H1 (cell line): ENCODE results near the gene ANAPC16. TPM values are rescaled to one million over a fixed set of nuclear protein-coding genes. Genes with fewer than 3 reads are reported as not detected.

Experiments
- CTCF ChIA-PET: fragments of 300-600 bp; sonication (Branson Sonifier 250); formaldehyde crosslinking; loops from one replicate; lab custom pipeline; 2021; ENCODE audit not compliant: partially characterized antibody; lab: Charles Lee
- POLR2A ChIA-PET: fragments of 300-600 bp; sonication (Branson Sonifier 250); formaldehyde crosslinking; loops from one replicate; lab custom pipeline; 2021; ENCODE audit warnings: inconsistent platforms; ENCODE audit not compliant: partially characterized antibody; lab: Charles Lee
- DNase-seq, 2 experiments: peaks; one replicate each; pipeline versions ENCODE4 v3.0.0 to v3.0.0-alpha.2; 2010 to 2022; ENCODE audit warnings: low spot score in 2 of 2, low read depth in 1 of 2, mixed read lengths in 1 of 2
- FAIRE-seq: peaks from 2 replicates; lab custom pipeline; 2011; peaks lifted over from hg19 to GRCh38; lab: Jason Lieb, UNC
- H2AFZ ChIP-seq: 2 replicates; pipeline ENCODE4 v1.8.1; 2012; ENCODE audit warnings: low read length, inconsistent platforms
- H2AK5ac ChIP-seq: 2 replicates; pipeline ENCODE4 v1.6.1; 2013; ENCODE audit warnings: low read depth, low read length
- H2BK120ac ChIP-seq: replicated peaks from 2 replicates; pipeline ENCODE3; 2013; ENCODE audit warnings: low read depth, low read length, inconsistent platforms
- H2BK12ac ChIP-seq: 2 replicates; pipeline ENCODE4 v1.6.1; 2013; ENCODE audit warnings: low read depth, low read length
- H2BK15ac ChIP-seq: 2 replicates; pipeline ENCODE4 v1.6.1; 2013; ENCODE audit warnings: low read length
- H2BK20ac ChIP-seq: 2 replicates; pipeline ENCODE4 v1.6.1; 2013; ENCODE audit warnings: low read length
- H2BK5ac ChIP-seq: 2 replicates; pipeline ENCODE4 v1.6.1; 2013; ENCODE audit warnings: low read depth, low read length
- H3K14ac ChIP-seq: 2 replicates; pipeline ENCODE4 v1.6.1; 2013; ENCODE audit warnings: inconsistent platforms; ENCODE audit not compliant: insufficient read length
- H3K18ac ChIP-seq: 2 replicates; pipeline ENCODE4 v1.6.1; 2013; ENCODE audit warnings: low read length; ENCODE audit errors: extremely low read depth
- H3K23ac ChIP-seq: 2 replicates; pipeline ENCODE4 v1.6.1; 2013; ENCODE audit warnings: inconsistent platforms; ENCODE audit not compliant: insufficient read length
- H3K23me2 ChIP-seq: 2 replicates; pipeline ENCODE4 v1.6.1; 2013; ENCODE audit warnings: low read depth, low read length
- H3K27ac ChIP-seq: 2 replicates; pipeline ENCODE4 v1.6.1; 2011; ENCODE audit warnings: low read depth, low read length, inconsistent platforms
- H3K27me3 ChIP-seq, 4 experiments: replicated peaks in 1 of 4; 1 replicate in 1 of 4; 2 replicates in 3 of 4; pipeline versions ENCODE4 v1.6.1 to v1.8.1; 2011 to 2013; ENCODE audit warnings: low read length in 3 of 4, mild to moderate bottlenecking in 3 of 4, inconsistent platforms in 2 of 4, mixed read lengths in 2 of 4, moderate library complexity in 1 of 4; ENCODE audit not compliant: control insufficient read depth in 3 of 4, insufficient read depth in 3 of 4; ENCODE audit errors: extremely low read depth in 1 of 4
- H3K36me3 ChIP-seq, 4 experiments: 2 replicates each; pipeline versions ENCODE4 v1.6.1 to v1.8.1; 2011 to 2013; ENCODE audit warnings: mild to moderate bottlenecking in 4 of 4, low read length in 3 of 4, moderate library complexity in 2 of 4, control low read depth in 1 of 4, inconsistent platforms in 1 of 4; ENCODE audit not compliant: insufficient read depth in 4 of 4, control insufficient read depth in 2 of 4
- H3K4ac ChIP-seq: replicated peaks from 2 replicates; pipeline ENCODE3; 2013; ENCODE audit warnings: low read length, low read depth, mixed read lengths, inconsistent platforms; ENCODE audit not compliant: insufficient read length
- H3K4me1 ChIP-seq, 4 experiments: replicated peaks in 1 of 4; 1 replicate in 1 of 4; 2 replicates in 3 of 4; pipeline versions ENCODE4 v1.6.1 to v1.8.1; 2011 to 2013; ENCODE audit warnings: low read length in 3 of 4, inconsistent platforms in 2 of 4, mixed read lengths in 1 of 4; ENCODE audit not compliant: insufficient read depth in 4 of 4, control insufficient read depth in 3 of 4
- H3K4me2 ChIP-seq, 2 experiments: 2 replicates each; pipeline versions ENCODE4 v1.6.1 to v1.8.1; 2011 to 2013; ENCODE audit warnings: low read depth in 2 of 2, low read length in 2 of 2, control low read depth in 1 of 2, inconsistent platforms in 1 of 2, mild to moderate bottlenecking in 1 of 2; ENCODE audit not compliant: insufficient read depth in 1 of 2
- H3K4me3 ChIP-seq, 4 experiments: fragments of 200-600, 300-600 bp in 1 of 4; sonication (generic), shearing (Covaris generic), sonication (Bioruptor Twin) in 1 of 4; 2 replicates each; pipeline versions ENCODE4 v1.5.1 to v1.8.1; 2011 to 2016; ENCODE audit warnings: low read length in 4 of 4, low read depth in 3 of 4, control low read depth in 2 of 4, inconsistent platforms in 2 of 4, mild to moderate bottlenecking in 2 of 4, mixed read lengths in 1 of 4, moderate library complexity in 1 of 4; ENCODE audit not compliant: insufficient read depth in 2 of 4; ENCODE audit errors: extremely low read depth in 1 of 4
- H3K56ac ChIP-seq: replicated peaks from 2 replicates; pipeline ENCODE3; 2013; ENCODE audit warnings: low read depth, mild to moderate bottlenecking, mixed read lengths, low read length, inconsistent platforms; ENCODE audit not compliant: insufficient read length
- H3K79me1 ChIP-seq: 2 replicates; pipeline ENCODE4 v1.6.1; 2013; ENCODE audit warnings: low read depth, low read length, control low read depth
- H3K79me2 ChIP-seq, 2 experiments: 2 replicates each; pipeline versions ENCODE4 v1.6.1 to v1.8.1; 2012 to 2013; ENCODE audit warnings: low read length in 2 of 2, mild to moderate bottlenecking in 2 of 2, inconsistent platforms in 1 of 2; ENCODE audit not compliant: insufficient read depth in 2 of 2, control insufficient read depth in 1 of 2
- H3K9ac ChIP-seq, 4 experiments: replicated peaks in 1 of 4; 1 replicate in 1 of 4; 2 replicates in 3 of 4; pipeline versions ENCODE4 v1.6.1 to v1.8.1; 2011 to 2013; ENCODE audit warnings: low read depth in 3 of 4, low read length in 3 of 4, control low read depth in 2 of 4, mild to moderate bottlenecking in 2 of 4, moderate library complexity in 2 of 4, inconsistent platforms in 1 of 4; ENCODE audit errors: extremely low read depth in 1 of 4
- H3K9me3 ChIP-seq, 2 experiments: 2 replicates each; pipeline versions ENCODE4 v1.6.1 to v1.8.1; 2012 to 2013; ENCODE audit warnings: mild to moderate bottlenecking in 2 of 2, moderate library complexity in 2 of 2, control low read depth in 1 of 2, inconsistent platforms in 1 of 2, low read depth in 1 of 2, low read length in 1 of 2, mixed read lengths in 1 of 2; ENCODE audit not compliant: insufficient read depth in 2 of 2
- H4K20me1 ChIP-seq, 2 experiments: replicated peaks in 1 of 2; 2 replicates each; pipeline versions ENCODE3 to v1.8.1; 2011 to 2013; ENCODE audit warnings: inconsistent platforms in 2 of 2, low read length in 2 of 2, mild to moderate bottlenecking in 1 of 2; ENCODE audit not compliant: insufficient read depth in 2 of 2, control insufficient read depth in 1 of 2
- H4K5ac ChIP-seq: 2 replicates; pipeline ENCODE4 v1.6.1; 2013; ENCODE audit warnings: low read length, low read depth, mixed read lengths, inconsistent platforms; ENCODE audit not compliant: insufficient read length
- H4K8ac ChIP-seq: 2 replicates; pipeline ENCODE4 v1.8.0; 2013; ENCODE audit warnings: mild to moderate bottlenecking, moderate library complexity, low read length, inconsistent platforms; ENCODE audit not compliant: insufficient read depth; ENCODE audit errors: extremely low read depth
- H4K91ac ChIP-seq: replicated peaks from 2 replicates; pipeline ENCODE3; 2013; ENCODE audit warnings: low read length, mixed read lengths, inconsistent platforms; ENCODE audit not compliant: insufficient read length
- BCL11A ChIP-seq, 2 experiments: IDR thresholded peaks; one replicate each; pipeline ENCODE4 v1.6.1; 2011; ENCODE audit warnings: low read depth in 2 of 2, low read length in 2 of 2, mild to moderate bottlenecking in 2 of 2
- CBX5 ChIP-seq: fragments of 300-800, 300-1000 bp; sonication (generic); IDR thresholded peaks from 2 replicates; pipeline ENCODE4 v1.7.1; 2016; ENCODE audit warnings: antibody characterized with exemption, low read length, low read depth
- CEBPB ChIP-seq: IDR thresholded peaks from 2 replicates; pipeline ENCODE4 v1.6.1; 2012; ENCODE audit warnings: low read depth, low read length
- KDM1A ChIP-seq: fragments of 200-600, 300-600 bp; sonication (generic); IDR thresholded peaks from 2 replicates; pipeline ENCODE4 v1.7.1; 2016; ENCODE audit warnings: mild to moderate bottlenecking, low read length, borderline replicate concordance
- POLR2AphosphoS5 ChIP-seq: IDR thresholded peaks from 2 replicates; pipeline ENCODE4 v1.6.1; 2011; ENCODE audit warnings: low read depth, low read length
- SP1 ChIP-seq: IDR thresholded peaks from 2 replicates; pipeline ENCODE4 v1.6.1; 2011; ENCODE audit warnings: low read depth, low read length
- SUZ12 ChIP-seq: fragments of 200-600 bp; sonication (generic); IDR thresholded peaks from 2 replicates; pipeline ENCODE4 v1.6.1; 2012; ENCODE audit warnings: mild to moderate bottlenecking, inconsistent platforms, low read length, moderate library complexity, mixed read lengths
- WGBS, 2 experiments: shearing (Covaris generic) in 1 of 2; methylation state at CpG; one replicate each; pipeline versions ENCODE4 v1.1.6 to v1.1.7; 2013 to 2015; ENCODE audit warnings: low lambda C conversion rate in 2 of 2, mixed read lengths in 2 of 2, inconsistent platforms in 1 of 2, low coverage in 1 of 2, missing lambda C conversion rate in 1 of 2; ENCODE audit not compliant: insufficient replicate concordance in 2 of 2, insufficient coverage in 1 of 2, insufficient read length in 1 of 2; ENCODE audit errors: extremely low coverage in 1 of 2, missing lambda C conversion rate in 1 of 2; 5-methylcytosine and 5-hydroxymethylcytosine counted together
- polyA plus RNA-seq, 7 experiments: library from polyadenylated mRNA; depleted of rRNA in 3 of 7; stranded (reverse) in 5 of 7; unstranded in 2 of 7; fragments of >200 nt in 5 of 7; fragments of 200-250 nt in 2 of 7; gene quantifications; 1 replicate in 5 of 7; 2 replicates in 1 of 7; 4 replicates in 1 of 7; pipeline versions ENCODE4 v1.2.1 to v1.2.3, GENCODE V29; 2011 to 2013; ENCODE audit warnings: missing spikeins in 2 of 7, mixed read lengths in 2 of 7
- total RNA-seq: library from RNA; stranded (reverse); fragmentation: NEBNext Ultra II Directional; extraction: Animal tissue kit (Norgen Biotek cat#: 25700); gene quantifications from 2 replicates; pipeline ENCODE4 v1.2.1, GENCODE V29; 2021

ANAPC16 gene
- total and polyA plus RNA-seq, 2 of the 8 experiments (the other 6 are each of a cell fraction or from before 2014, with no cell fraction given), result 53.1 to 57.4 TPM

GRCh38 chr10:72240371-72240770 is 24.6 kb downstream of the ANAPC16 start:
- no peak for TF ChIP-seq BCL11A (IDR thresholded peaks at IDR 0.05; ENCODE audit: low read depth in 2 of 2, low read length in 2 of 2)
- TF ChIP-seq POLR2AphosphoS5, result no peak
- no peak for TF ChIP-seq CBX5
- no peak for TF ChIP-seq SUZ12
- TF ChIP-seq SP1, result no peak
- no peak for TF ChIP-seq KDM1A
- TF ChIP-seq CEBPB, result no peak
- Histone ChIP-seq H2BK12ac (no peak overlapping the region), H3K4me1 (no peaks in the 10 kb centered on the region; a peak in 1 of 7 replicates), H2BK5ac (no peak overlapping the region), H2AK5ac (no peak overlapping the region), H3K9me3 (no peaks in the 10 kb centered on the region), H3K9ac (no peak overlapping the region), H3K56ac (no peak overlapping the region), H3K27ac (no peak overlapping the region), H3K18ac (no peak overlapping the region), H2BK20ac (no peak overlapping the region), H3K14ac (no peak overlapping the region), H3K27me3 (no peaks in the 10 kb centered on the region; a peak in 1 of 7 replicates), H2BK15ac (no peak overlapping the region), H3K79me1 (no peaks in the 10 kb centered on the region), H3K23me2 (no peaks in the 10 kb centered on the region), H3K79me2 (no peaks in the 10 kb centered on the region), H4K5ac (no peak overlapping the region), H4K91ac (no peak overlapping the region), H3K4me2 (no peak overlapping the region), H2AFZ (no peak overlapping the region), H3K23ac (no peak overlapping the region), H2BK120ac (no peak overlapping the region), H4K8ac (no peak overlapping the region), H3K36me3 (peaks cover 0 to 2% (median 0%) of the 10 kb centered on the region in 4 experiments; a peak in 2 of 8 replicates), H3K4me3 (no peak overlapping the region), H3K4ac (no peak overlapping the region), H4K20me1 (no peaks in the 10 kb centered on the region)
- DNase-seq (no peak), FAIRE-seq (no peak)
- 92% methylated on average over 7 of the region's 7 CpGs; no CpG with 5 or more reads in 1 of the 2 experiments for WGBS, 2 experiments
- POLR2A ChIA-PET, result interaction anchor here (0.7 to 4.4 kb wide), 8 partner anchors 8 to 128 kb away, joined by 3 to 20 read pairs (median 4); partner anchors contain the start of gene DDIT4
- CTCF ChIA-PET, result interaction anchor here (1.1 to 1.8 kb wide), 3 partner anchors 11 to 18 kb away, joined by 3 to 6 read pairs (median 3); no protein-coding TSS in a partner anchor
